ENCODE measurements around the gene VIL1.
A peak's percentile ranks its signal among the peaks of the same experiment; 100 is the strongest.

DNA sequence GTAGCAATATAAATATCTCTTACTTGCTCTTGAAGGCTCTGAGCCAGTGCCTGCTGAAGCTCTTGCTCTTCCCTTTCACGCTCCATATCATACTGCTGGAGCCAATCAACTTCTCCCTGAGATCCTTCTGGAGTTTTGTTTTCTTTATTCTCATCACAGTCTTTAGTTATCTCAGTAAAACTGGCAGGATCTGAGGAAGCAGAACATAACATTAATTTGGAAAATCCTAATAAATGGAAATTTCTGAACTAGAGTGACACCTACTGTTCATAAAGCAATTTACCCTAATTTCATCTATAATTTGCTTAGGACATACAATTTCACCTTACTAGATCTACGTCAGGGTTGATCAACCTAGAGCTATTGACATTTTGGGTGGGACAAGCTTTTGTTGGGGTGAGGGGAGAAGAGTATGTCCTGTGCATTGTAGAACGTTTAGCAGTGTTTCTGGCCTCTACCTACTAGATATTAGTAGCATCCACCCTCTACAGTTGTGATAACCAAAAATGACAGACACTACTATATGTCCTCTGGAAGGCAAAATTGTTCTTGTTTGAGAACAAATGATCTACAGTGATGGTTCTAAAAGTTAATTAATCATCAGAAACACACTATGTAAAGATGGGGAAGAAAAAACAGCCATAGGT lies 47.2 kb downstream of the VIL1 start:
- TF ChIP-seq, protein P1, sequence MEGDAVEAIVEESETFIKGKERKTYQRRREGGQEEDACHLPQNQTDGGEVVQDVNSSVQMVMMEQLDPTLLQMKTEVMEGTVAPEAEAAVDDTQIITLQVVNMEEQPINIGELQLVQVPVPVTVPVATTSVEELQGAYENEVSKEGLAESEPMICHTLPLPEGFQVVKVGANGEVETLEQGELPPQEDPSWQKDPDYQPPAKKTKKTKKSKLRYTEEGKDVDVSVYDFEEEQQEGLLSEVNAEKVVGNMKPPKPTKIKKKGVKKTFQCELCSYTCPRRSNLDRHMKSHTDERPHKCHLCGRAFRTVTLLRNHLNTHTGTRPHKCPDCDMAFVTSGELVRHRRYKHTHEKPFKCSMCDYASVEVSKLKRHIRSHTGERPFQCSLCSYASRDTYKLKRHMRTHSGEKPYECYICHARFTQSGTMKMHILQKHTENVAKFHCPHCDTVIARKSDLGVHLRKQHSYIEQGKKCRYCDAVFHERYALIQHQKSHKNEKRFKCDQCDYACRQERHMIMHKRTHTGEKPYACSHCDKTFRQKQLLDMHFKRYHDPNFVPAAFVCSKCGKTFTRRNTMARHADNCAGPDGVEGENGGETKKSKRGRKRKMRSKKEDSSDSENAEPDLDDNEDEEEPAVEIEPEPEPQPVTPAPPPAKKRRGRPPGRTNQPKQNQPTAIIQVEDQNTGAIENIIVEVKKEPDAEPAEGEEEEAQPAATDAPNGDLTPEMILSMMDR (IDR thresholded peaks at IDR 0.05; ENCODE audit: insufficient read depth, low read depth, low read length): peak; percentile 42
- TF ChIP-seq EZH2 (IDR thresholded peaks at IDR 0.05; ENCODE audit: insufficient read depth, low read length): no peak

Data from astrocyte (in vitro differentiated cells and primary cell).